ENCODE measurements around the gene CSPG5.
A peak's percentile ranks its signal among the peaks of the same experiment; 100 is the strongest.

Gene CSPG5, protein sequence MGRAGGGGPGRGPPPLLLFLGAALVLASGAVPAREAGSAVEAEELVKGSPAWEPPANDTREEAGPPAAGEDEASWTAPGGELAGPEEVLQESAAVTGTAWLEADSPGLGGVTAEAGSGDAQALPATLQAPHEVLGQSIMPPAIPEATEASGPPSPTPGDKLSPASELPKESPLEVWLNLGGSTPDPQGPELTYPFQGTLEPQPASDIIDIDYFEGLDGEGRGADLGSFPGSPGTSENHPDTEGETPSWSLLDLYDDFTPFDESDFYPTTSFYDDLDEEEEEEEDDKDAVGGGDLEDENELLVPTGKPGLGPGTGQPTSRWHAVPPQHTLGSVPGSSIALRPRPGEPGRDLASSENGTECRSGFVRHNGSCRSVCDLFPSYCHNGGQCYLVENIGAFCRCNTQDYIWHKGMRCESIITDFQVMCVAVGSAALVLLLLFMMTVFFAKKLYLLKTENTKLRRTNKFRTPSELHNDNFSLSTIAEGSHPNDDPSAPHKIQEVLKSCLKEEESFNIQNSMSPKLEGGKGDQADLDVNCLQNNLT

DNA sequence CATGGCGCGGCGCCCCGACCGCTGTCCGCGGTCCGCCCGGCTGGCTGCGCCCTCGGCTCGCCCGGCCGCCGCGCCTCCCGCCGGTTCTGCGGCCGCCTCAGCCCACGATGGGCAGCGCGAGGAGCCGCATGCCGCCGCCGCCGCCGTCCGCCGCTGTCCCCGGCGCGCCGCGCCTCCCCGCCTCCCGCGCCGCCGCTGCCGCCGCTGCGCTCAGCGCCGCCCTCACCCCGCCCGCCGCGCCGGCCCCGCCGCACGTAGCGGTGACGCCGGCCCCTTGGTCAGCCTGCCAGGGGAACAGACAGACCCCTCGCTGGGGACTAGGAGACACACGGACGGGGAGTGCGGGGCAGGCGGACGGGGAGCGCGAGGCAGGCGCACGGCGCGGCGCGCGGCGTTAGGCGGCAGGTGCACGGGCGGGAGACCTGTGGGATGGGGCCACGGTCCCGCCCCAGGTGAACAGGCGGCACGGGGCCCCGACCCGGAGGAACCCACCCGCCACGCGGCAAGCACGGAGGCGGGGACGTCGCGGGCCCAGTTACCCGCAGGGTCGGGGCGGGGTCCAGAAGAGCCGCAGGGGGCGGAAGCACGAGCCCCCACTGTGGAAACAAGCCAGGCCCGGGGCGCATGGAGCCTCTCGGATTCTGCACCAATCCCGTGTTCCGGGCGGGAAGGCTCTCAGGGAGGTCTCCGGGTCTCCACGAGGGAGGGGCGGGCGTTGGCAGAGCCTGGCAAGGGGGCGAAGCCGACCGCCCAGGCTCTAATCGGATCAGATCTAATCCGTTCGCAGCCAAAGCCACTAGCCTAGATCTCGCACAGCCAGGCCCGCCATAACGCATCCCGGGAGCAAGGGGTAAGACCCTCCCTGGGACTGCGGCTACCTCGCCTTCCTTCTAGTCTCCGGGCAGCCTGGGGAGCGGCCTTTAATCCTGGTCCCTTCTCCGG lies at the start of gene CSPG5:
TSS of gene CSPG5 (minus strand) at position 175 of the 942 bp plus-strand sequence. CDS start at position 3, 172 bp downstream.
- peak in 1 of 2 experiments; percentile 26 for DNase-seq

DNA sequence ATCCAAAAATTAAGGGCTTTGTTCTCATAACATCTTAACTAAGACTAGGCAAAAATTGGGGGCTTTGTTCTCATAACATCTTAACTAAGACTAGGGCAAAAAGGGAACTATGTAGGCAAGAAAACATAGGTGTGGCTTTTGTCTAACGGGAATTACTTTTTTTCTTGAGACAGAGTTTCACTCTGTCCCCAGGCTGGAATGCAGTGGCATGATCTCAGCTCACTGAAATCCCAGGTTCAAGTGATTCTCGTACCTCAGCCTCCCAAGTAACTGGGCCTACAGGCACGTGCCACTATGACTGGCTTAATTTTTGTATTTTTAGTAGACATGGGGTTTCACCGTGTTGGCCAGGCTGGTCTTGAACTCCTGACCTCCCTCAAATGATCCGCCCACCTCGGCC lies 49.8 kb upstream of the CSPG5 start:
- no peak for DNase-seq

DNA sequence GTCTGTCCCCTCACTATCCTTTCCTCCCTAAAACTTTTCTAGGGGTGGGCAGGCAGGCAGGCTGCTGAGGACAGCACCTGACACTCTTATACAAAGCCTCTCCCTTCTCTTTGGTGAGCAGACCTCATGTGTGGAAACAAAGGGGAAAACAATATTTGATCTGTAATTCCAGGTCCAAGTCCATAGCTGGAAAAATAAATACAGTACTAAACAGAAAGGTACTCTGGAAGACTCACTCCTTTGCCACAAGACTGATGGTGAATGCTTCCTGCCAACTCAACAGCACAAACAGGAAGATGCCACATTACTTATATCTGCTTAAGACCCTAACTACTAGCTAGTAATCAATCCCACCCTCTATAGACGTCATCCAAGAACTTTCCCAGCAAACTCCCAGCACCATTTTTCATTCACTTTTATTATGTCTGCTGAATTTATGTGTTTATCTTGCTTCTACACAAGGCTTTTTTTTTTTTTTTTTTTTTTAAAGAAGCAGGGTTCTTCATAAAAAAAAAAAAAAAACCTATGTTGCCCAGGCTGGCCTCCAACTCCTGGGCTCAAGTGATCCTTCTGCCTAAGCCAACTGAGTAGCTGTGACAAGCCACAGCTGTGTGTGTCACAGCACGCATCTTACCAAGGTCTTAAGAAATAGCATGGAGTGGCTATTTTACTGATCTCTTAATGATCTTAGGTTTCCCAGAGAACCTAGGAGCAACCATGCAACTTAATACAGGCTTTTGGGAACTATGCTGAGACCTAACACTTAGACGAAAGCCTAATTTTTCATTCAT lies 44.2 kb upstream of the CSPG5 start:
- peak in 1 of 2 experiments; percentile 29 for DNase-seq

DNA sequence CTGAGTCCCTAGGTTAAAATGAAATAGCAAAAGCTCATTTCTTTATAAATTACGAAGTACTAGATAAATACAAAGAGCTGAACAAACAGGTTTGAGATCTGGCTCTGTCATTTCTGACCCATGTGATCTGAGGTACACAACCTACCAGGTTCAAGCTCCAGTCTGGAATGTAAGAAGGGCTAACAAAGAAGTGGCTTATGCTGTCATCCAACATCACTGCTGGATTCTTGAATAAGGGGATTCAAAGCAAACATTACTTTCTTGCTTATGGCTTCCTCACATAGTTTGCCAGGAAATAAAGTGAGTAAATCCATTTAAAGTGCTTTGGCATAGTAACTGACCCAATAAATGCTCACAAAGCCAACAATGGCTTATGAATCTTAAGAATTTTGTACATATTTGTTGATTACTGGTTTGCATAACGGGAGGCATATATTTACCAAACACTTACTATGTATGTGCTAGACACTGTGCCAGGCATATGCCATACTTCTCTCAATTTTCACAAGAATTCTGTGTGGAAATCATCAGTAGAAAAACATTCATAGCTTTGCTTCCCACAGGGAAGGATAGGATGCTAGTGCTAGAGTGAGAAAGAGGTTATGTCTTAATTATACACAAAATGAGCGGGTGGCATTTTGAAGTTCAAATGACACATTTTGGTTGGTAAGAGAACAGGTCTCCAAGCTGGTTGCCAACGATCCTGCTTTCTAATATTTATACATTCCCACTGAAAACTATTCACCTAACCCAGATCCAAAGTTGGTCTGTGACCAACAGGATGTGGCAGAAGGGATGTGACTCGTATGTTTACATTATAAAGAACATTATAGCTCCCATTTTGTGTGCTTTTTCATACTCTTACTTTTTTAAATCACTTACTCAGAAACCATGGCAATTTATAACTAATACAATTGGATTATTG lies 38.7 kb upstream of the CSPG5 start:
- no peak for DNase-seq

DNA sequence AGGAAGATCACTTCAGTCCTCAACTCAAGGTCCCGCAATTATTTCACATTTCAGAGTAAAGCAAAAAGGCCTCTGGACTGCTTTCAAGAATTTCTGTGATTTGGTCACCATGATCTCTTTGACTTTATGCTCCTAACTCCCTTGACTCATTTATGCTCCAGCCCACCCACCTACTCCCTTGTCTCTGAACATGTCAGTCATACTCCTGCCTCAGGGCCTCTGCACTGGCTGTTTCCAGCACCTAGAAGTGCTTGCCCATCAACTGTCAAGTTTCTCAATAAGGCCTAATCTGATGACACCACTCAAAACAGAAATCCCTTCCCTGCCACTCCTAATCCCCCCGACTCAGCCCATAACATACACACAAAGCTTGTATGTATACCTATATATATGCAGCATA lies 36.1 kb upstream of the CSPG5 start:
- DNase-seq, result no peak

DNA sequence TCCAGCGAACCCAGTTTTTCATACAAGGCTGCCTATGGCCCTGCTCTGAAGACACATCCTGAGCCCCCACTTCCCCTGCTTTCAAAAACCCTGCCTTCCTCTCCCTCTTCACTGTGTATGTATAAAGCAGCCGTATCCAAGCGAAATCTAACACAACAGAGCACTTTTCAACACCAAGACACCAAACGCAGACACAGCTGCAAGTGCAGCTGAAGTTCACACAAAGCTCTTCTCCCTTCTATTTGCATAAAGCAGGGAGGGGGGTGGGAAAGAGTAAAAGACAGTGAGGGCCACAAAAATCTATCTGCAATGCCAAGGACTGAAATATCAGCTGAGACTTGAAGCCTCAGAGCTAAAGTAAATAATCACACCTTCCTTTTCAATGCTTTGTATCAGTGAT lies 35.1 kb upstream of the CSPG5 start:
- no peak for DNase-seq

DNA sequence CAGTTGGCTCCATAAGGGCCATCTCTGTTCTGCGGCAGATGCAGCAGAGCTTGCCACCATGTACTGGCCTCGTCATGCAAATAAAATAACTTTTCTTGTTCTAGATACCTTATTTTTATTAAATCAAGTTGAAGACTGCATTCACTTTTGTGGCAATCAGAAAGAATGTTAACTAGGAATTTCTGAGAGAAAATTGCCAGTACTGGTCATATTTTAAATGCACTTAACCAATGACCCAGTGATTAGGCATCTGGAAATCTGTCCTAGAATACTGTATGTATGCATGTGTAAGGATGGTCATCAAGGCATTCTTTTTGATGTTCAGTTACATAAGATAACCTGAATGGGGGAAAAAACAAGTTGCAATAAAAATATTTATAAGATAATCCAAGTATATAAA lies 34.2 kb upstream of the CSPG5 start:
- DNase-seq, result no peak

DNA sequence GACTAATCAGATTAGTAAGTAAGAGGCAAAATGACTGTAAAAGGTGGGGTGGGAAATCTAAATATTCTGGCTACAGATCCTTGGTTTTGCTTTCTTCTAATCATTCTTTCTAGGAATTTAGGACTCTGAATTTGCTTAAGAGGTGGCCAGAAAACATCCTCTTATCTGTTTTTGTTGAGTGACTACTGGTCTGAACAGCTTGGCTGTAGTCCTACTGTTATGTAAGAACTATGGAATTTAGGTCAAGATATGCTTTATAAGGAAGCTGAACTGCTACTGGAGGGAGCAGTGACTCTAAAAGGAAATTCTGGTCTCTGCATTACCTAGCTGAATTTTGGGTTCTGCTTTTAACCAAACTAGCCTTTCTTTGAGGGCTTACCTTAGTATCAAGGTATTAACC lies 33.5 kb upstream of the CSPG5 start:
- no peak for DNase-seq

DNA sequence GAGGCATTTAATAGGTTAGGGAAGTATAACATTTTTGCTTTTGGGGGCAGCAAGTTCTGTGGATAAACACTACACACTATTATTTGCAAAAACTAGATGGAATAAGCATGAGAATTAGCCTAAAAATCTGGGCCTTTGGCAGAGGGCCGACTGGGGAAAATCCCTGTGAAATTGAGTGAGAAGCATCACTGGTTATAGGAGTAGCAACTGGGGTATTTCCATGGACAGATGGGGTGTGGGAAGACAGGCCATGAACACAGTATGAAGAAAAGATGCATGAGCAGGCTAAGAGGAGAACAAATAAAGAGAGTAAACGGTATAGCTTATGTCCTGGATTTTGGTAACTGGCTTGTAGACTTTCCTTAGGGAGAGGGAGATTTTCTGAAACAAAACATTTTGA lies 32.9 kb upstream of the CSPG5 start:
- DNase-seq, result no peak

DNA sequence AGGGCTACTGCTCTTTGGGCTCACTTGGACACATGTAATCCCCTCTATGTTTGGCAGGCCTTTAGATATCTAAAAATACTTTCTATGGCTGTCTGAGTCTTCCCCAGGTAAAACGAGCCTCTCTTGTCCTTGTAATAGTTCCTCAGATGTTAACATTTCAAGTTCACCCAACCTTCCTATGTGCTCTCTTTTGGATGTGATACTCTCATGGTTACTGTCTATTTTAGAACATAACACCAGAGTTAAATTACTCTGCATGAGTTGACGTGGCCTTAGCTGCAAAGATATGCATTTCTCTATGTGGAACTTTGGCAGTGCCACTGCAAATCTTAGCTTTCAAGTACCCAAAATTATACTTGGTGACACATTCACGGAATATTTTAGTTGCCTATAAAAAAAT lies 31.9 kb upstream of the CSPG5 start:
- DNase-seq, result no peak

DNA sequence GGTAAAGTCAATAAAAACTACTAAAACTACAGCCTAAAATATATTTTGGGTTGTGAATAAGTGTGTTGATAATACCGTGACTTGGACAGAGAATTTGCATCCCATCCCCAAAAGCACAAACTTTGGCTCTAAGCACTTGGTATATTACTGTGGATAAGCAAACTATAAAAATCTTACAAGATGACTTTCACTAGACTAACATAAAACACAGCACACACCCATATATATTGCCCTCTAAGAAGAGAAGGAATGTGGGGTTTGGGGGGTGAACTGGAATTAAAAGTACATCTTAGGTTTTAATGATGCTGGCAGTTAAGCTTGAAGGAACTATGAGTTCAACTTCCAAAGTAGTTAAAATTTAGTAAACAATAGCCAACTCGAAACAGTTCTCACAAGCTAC lies 28.7 kb upstream of the CSPG5 start:
- DNase-seq, result no peak

DNA sequence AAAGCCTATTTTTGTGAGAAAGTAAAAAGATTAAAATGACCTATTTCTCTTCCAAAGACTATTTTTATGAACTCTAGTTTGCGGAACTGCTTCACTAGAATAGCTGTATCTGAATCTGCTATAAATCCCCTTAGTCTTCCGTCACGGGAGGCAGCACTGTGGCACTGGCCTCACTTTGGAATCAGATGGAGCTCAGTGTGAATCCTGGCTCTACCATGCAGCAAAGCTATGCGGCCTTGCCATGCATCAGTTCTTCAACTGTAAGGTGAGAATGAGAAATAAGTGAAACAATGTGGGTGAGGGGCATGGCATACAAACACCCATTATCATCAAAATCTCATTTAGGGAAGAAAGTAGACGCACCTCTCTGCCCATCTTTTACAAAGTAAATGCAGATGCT lies 27.5 kb upstream of the CSPG5 start:
- DNase-seq, result no peak

DNA sequence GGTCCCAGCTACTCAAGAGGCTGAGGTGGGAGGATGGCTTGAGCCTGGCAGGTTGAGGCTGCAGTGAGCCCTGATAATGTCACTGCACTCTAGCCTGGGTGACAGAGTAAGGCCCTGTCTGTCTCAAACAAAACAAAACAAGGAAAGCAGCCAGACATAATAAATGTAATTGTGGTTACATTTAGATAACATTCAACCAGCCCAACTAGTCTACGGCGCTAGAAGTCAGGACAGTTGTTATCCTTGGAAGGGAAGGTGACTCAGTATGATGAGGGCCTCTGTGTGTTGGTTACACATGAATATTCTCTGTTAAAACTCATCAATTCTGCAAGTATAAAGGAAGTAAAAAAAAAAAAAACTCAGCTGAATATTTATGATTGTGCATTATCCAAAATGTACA lies 27.0 kb upstream of the CSPG5 start:
- DNase-seq, result no peak

DNA sequence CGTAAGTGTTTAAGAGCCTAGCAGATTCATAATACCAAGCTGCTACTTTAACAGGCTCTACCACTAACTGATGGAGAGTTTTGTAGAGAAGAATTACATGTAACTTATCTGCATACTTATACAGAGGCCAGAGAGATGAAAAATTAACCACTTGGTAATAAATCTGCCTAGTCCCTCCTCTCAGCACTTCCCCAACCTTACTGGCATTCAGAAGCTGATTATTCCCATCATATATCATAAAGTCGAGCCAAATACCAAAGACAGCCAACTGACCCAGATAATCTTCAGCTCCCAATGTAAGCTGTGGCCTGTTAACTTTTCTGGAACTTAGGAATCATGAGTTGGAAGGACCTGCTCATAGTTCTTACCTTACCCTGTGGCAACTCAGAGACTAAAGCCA lies 25.5 kb upstream of the CSPG5 start:
- no peak for DNase-seq

DNA sequence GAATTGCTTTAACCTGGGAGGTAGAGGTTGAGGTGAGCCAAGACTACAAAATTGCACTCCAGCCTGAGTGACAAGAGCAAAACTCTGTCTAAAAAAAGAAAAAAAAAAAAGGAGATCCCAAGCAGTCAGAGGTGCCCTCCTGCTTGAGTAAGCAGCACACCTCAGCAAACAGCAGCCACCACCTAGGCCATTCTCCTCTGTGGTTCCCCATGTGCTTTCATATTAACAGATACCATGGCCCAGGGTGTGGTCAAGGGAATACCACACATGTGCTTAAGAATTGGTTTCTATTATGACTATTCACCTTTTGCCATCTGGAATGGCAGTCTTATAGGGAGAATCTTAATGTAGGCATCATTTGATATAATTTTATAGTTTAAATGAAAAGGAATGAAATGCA lies 24.7 kb upstream of the CSPG5 start:
- no peak for DNase-seq

DNA sequence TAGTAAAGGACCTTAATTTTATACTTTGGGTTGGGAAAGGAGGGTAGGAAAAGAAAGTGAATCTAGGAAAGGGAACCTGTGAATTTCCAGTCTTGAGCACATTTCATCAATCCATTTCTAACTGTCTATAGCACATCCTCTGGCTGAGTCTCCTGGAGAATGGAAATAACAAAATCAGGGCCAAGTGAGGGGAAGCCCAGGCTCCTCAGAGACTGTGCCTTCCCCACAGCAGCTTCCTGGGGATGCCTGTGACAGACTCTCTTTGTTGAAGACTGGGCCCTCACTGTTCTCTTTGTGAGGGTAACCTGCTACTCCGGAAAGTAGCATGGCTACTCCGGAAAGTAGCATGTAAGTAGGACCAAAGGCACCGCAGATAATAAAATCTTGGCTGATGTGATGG lies 22.6 kb upstream of the CSPG5 start:
- DNase-seq, result no peak

DNA sequence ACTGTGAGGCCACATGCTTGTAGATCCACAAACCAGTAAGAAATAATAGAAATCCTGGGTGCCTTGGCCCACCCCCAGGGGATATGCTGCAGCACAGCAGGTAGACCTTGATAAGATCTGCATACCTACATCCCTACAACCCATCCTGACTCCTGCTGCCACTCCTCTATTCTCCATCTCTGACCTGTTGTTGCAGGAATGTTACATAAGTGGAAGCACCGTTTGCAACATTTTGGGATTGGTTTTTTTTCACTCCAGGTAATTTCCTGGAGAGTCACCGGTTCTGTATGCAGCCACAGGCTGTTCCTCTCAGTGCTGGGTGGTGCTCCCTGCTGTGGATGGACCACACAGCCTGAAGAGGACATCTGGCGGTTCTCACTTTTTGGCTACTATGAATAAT lies 16.1 kb upstream of the CSPG5 start:
- no peak for DNase-seq

DNA sequence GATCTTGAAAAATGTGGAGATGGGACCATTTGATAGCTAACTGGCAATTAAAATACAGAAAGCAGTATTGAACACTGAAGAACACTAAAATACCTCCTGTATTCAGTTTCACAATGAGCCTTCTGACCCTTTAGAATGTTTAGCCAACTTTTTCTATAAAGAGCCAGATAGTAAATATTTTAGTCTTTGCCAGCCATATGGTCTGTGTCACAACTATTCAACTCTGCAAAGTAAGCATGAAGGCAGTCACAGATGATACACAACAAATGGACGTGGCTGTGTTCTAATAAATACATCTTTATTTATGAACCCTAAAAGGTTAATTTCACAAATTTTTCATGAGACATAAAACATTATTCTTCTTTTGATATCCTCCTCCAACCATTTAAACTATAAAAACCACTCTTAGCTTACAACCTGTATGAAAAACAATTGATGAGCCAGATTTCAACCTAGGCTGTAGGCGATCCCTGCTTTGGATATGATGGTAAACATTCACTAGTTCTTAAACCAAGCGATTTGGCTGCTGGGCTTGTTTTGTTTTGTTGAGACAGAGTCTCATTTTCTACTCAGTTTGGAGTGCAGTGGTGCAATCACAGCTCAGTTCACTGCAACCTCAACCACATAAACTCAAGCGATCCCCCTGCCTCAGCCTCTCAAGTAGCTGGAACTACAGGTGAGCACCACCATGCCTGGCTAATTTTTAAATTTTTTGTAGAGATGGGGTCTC lies 13.6 kb upstream of the CSPG5 start:
- no peak for DNase-seq

DNA sequence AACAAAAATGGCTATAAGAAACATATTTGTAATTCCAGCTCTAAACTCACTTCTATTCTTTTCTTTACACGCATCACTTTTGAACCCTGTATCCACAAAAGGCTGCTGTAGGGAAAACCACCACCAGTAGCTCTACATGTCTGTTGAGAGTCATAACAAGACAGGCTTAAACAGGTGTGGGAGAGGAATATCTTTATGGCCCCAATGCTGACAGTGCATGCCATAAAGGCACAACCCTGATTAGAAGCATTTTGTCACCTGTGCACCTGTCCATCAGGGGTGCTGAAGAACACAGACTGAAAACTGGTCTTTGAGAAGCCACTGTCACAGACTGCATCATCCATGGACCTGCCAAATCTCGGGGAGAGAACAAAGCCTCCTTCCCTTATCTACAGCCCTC lies 11.6 kb upstream of the CSPG5 start:
- no peak for DNase-seq

DNA sequence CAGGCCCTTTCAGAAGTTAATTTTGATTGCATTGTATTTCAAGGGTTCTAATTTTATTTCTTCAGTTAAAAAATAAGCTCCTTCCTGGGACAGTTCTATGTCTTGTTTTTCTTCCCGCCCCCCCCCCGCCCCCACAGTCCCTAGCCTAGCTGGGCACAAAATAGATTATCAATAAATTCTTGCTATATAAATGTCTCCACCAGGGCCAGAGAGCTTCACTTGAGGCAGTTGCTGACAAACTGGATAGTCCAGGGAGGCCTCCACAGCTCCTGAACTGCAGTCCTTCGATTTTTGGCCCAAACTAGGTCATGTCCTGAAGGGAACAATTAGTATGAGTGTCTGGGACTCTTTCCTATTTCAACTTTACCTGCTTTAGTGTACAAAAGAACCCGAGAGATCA lies 9.9 kb upstream of the CSPG5 start:
- DNase-seq, result no peak

DNA sequence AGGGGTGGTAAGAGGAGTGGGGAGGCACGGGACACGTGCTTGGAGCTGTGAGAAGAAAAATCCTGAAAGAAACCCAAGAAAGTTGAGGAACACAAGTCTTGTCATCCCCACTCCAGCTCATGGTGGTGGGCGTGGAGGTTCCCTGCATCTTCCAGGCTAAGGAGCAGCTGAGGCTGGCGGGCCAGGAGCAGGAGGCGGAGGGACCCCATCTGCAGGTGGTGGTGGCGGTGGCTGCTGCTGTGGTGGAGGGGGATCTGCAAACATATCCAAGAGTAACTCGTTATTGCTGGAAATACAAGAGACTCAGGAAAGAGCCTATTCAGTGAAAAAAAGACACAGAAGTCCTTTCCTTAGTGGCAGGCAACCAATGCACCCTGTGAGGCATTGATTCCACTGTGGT lies 9.4 kb upstream of the CSPG5 start:
- DNase-seq, result no peak
